ENCODE measurements around the gene RRP36. TPM values are rescaled to one million over a fixed set of nuclear protein-coding genes. Genes with fewer than 3 reads are reported as not detected.

RRP36 gene
- polyA plus RNA-seq, 3 donors: 26.6 to 52.5 (median 43.3) TPM

DNA sequence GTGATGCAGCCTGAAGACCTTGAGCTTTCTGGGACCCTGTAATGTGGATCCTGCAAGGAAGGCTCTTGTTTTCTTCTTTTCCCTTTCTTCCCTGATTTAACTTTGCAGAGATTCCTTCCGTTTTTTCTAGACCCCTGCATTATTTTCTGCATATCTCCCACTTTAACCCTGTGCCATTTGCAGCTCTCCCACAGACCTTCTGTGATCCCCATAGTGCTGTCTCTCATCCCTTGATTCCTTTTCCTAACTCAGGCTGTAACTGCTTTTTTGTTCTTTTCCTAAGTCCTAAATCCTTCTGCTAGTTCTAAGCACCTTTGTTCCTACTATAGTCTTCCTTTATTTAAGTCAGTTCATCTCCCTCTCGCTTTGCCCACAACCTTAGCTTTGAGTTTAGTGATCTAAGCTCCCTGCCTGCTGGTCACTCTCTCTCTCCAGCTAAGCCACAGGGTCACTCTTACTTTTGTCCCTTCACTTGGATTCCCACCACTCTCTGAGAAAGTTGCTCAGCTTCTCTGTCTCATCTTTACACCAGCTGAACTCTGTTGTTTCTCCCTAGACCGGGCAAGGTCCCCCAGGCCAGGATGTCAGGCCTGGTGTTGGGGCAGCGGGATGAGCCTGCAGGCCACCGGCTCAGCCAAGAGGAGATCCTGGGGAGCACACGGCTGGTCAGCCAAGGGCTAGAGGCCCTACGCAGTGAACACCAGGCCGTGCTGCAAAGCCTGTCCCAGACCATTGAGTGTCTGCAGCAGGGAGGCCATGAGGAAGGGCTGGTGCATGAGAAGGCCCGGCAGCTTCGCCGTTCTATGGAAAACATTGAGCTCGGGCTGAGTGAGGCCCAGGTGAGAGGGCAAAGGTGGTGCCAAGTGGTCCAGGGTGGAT, 39.6 kb downstream of the RRP36 start:
- peaks cover 14 to 23% of the 10 kb centered on the region in 2 donors for H3K4me1 ChIP-seq (ENCODE audit: control insufficient read depth in 1 of 2, insufficient read depth in 2 of 2, low read length in 2 of 2)
- Mint-ChIP-seq H3K9me3 (no peaks in the 10 kb centered on the region), H3K27ac (peak overlapping the region in 3 of 7 donors; percentile 10 to 99 (median 61)), H3K4me3 (peak overlapping the region in 1 of 2 donors; percentile 1), H3K4me1 (peaks cover 25% of the 10 kb centered on the region), H3K27me3 (ENCODE audit: low read depth in 3 of 3) (no peaks in the 10 kb centered on the region), H3K36me3 (peaks cover 15 to 22% of the 10 kb centered on the region in 2 donors)
- 95% methylated on average over 8 of the region's 12 CpGs for WGBS (ENCODE audit: insufficient coverage)
- no peak for DNase-seq
- peaks cover 17% of the 10 kb centered on the region for H3K79me2 ChIP-seq (ENCODE audit: insufficient read depth, low read length)
- H3K36me3 ChIP-seq (replicated peaks in 1 of 2; ENCODE audit: control insufficient read depth in 1 of 2, insufficient read depth in 2 of 2, low read length in 2 of 2): peaks cover 0 to 16% of the 10 kb centered on the region in 2 donors
- peak overlapping the region in 1 of 3 experiments; percentile 99 for H3K4me3 ChIP-seq (replicated peaks in 1 of 3; ENCODE audit: low read depth in 2 of 3, low read length in 3 of 3)
- H3K27ac ChIP-seq (ENCODE audit: low read depth in 1 of 2, low read length in 2 of 2): no peak overlapping the region
- TF ChIP-seq CTCF (IDR thresholded peaks at IDR 0.05): no peak
- no peaks in the 10 kb centered on the region for H3K27me3 ChIP-seq (ENCODE audit: control insufficient read depth in 2 of 2, insufficient read depth in 2 of 2, low read length in 2 of 2)
- H3K4me2 ChIP-seq (replicated peaks; ENCODE audit: extremely low read depth, low read length, poor library complexity, severe bottlenecking): no peak overlapping the region
- H3K9ac ChIP-seq (ENCODE audit: insufficient read depth, low read length, poor library complexity, severe bottlenecking): no peak overlapping the region
- H4K20me1 ChIP-seq (ENCODE audit: insufficient read depth, low read length): no peaks in the 10 kb centered on the region
- no peaks in the 10 kb centered on the region for H3K9me3 ChIP-seq (replicated peaks in 1 of 2; ENCODE audit: control insufficient read depth in 1 of 2, insufficient read depth in 1 of 2, low read length in 2 of 2)
- intact Hi-C loops (cut with micrococcal nuclease): no loop called here
- peak overlapping the region; percentile 99 for H2AFZ ChIP-seq (ENCODE audit: insufficient read depth, low read depth, low read length, poor library complexity, severe bottlenecking)

DNA sequence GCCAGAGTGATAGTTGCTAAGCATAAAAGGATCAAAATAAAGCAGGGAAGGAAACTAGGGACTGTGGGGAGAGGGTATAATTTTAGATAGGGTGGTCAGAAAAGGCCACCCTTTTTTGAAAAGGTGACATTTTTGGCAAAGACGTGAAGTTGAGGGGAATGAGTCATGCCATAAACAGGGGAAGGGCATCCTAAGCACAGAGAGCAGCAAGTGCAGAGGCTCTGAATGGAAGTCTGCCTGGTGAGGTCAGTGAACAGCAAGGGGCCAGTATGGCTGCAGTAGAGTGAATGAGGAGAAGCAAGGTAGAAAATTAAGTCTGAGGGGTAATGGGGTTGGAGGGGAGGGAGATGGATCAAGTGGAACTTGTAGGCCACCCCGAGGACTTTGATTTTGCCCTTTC, 40.4 kb downstream of the RRP36 start:
- Histone ChIP-seq H3K4me2 (replicated peaks; ENCODE audit: extremely low read depth, low read length, poor library complexity, severe bottlenecking) (no peak overlapping the region), H3K4me1 (ENCODE audit: control insufficient read depth in 1 of 2, insufficient read depth in 2 of 2, low read length in 2 of 2) (peaks cover 14 to 23% of the 10 kb centered on the region in 2 donors), H2AFZ (ENCODE audit: insufficient read depth, low read depth, low read length, poor library complexity, severe bottlenecking) (no peak overlapping the region), H3K79me2 (ENCODE audit: insufficient read depth, low read length) (peaks cover 17% of the 10 kb centered on the region), H3K27me3 (ENCODE audit: control insufficient read depth in 2 of 2, insufficient read depth in 2 of 2, low read length in 2 of 2) (no peaks in the 10 kb centered on the region), H3K36me3 (replicated peaks in 1 of 2; ENCODE audit: control insufficient read depth in 1 of 2, insufficient read depth in 2 of 2, low read length in 2 of 2) (peaks cover 4 to 19% of the 10 kb centered on the region in 2 donors), H3K9ac (ENCODE audit: insufficient read depth, low read length, poor library complexity, severe bottlenecking) (no peak overlapping the region), H3K9me3 (replicated peaks in 1 of 2; ENCODE audit: control insufficient read depth in 1 of 2, insufficient read depth in 1 of 2, low read length in 2 of 2) (no peaks in the 10 kb centered on the region), H4K20me1 (ENCODE audit: insufficient read depth, low read length) (no peaks in the 10 kb centered on the region), H3K4me3 (replicated peaks in 1 of 3; ENCODE audit: low read depth in 2 of 3, low read length in 3 of 3) (no peak overlapping the region), H3K27ac (ENCODE audit: low read depth in 1 of 2, low read length in 2 of 2) (no peak overlapping the region)
- intact Hi-C loops (cut with micrococcal nuclease): no loop called here
- Mint-ChIP-seq H3K27ac (no peak overlapping the region), H3K27me3 (ENCODE audit: low read depth in 3 of 3) (no peaks in the 10 kb centered on the region), H3K4me3 (no peak overlapping the region), H3K9me3 (no peaks in the 10 kb centered on the region), H3K4me1 (peaks cover 25% of the 10 kb centered on the region), H3K36me3 (peaks cover 18 to 22% of the 10 kb centered on the region in 2 donors)
- DNase-seq: no peak
- 96% methylated on average over 2 of the region's 2 CpGs for WGBS (ENCODE audit: insufficient coverage)
- no peak for TF ChIP-seq CTCF (IDR thresholded peaks at IDR 0.05)
